Esophagus muscularis mucosa (tissue), 4 donors: Measurements from ENCODE around the gene CDK5R2. TPM values are rescaled to one million over a fixed set of nuclear protein-coding genes. Genes with fewer than 3 reads are reported as not detected.
A peak's percentile ranks its signal among the peaks of the same experiment; 100 is the strongest.

Experiments used
- DNase-seq: peaks from one replicate; pipeline ENCODE4 v3.0.0-alpha.2; 2017; ENCODE audit errors: extremely low spot score
- H3K27ac ChIP-seq, 4 donors: fragments of 200-600 bp; sonication (generic); replicated peaks in 1 of 4; 1 replicate in 3 of 4; 2 replicates in 1 of 4; pipeline ENCODE4 v1.5.1; 2016 to 2019; ENCODE audit warnings: mild to moderate bottlenecking in 1 of 4
- H3K27me3 ChIP-seq, 4 donors: fragments of 200-600 bp; sonication (generic); one replicate each; pipeline versions ENCODE4 v1.5.1 to v1.6.0; 2016 to 2019
- H3K36me3 ChIP-seq, 4 donors: fragments of 200-600 bp; sonication (generic); one replicate each; pipeline ENCODE4 v1.5.1; 2016 to 2019
- H3K4me1 ChIP-seq, 4 donors: fragments of 200-600 bp; sonication (generic); one replicate each; pipeline ENCODE4 v1.5.1; 2016 to 2019
- H3K4me3 ChIP-seq, 4 donors: fragments of 200-600 bp; sonication (generic); 1 replicate in 2 of 4; 2 replicates in 2 of 4; pipeline ENCODE4 v1.5.1; 2016 to 2019; ENCODE audit warnings: mild to moderate bottlenecking in 4 of 4, moderate library complexity in 1 of 4
- H3K9me3 ChIP-seq, 4 donors: fragments of 200-600 bp; sonication (generic); 1 replicate in 3 of 4; 2 replicates in 1 of 4; pipeline ENCODE4 v1.5.1; 2016 to 2019
- EP300 ChIP-seq: sonication (generic); formaldehyde crosslinking; IDR thresholded peaks from one replicate; pipeline ENCODE4 v1.6.1; 2017; ENCODE audit warnings: antibody characterized with exemption
- POLR2A ChIP-seq: fragments of 450-650 bp; IDR thresholded peaks from one replicate; pipeline ENCODE4 v1.6.1; 2017; ENCODE audit warnings: antibody characterized with exemption, moderate library complexity, mild to moderate bottlenecking, low read depth
- POLR2AphosphoS5 ChIP-seq, 2 donors: sonication (generic); formaldehyde crosslinking; IDR thresholded peaks; one replicate each; pipeline ENCODE4 v1.6.1; 2017; ENCODE audit warnings: antibody characterized with exemption in 2 of 2
- WGBS: methylation state at CpG from one replicate; pipeline ENCODE4 v1.1.5; 2018; 5-methylcytosine and 5-hydroxymethylcytosine counted together
- intact Hi-C: fragments of 100-400 bp; cut with DNase I; formaldehyde crosslinking; loops from one replicate; pipeline ENCODE4 v1.15.1; 2023
- total RNA-seq, 4 donors: library from RNA; depleted of rRNA; stranded (reverse); fragments of >200 nt; gene quantifications; one replicate each; pipeline versions ENCODE4 v1.1.0 to v1.2.1, GENCODE V29; 2016
- TF ChIP-seq, protein P1 (sequence below), 3 experiments: fragments of 200-600 bp in 2 of 3; fragments of 450-650 bp in 1 of 3; sonication (generic) in 2 of 3; IDR thresholded peaks; one replicate each; pipeline ENCODE4 v1.5.1; 2017 to 2019; ENCODE audit warnings: antibody characterized with exemption in 3 of 3, mild to moderate bottlenecking in 2 of 3, moderate library complexity in 1 of 3

The CDK5R2 gene
- total RNA-seq, 4 donors from 2014 or later, result under 0.01 to 0.52 (median 0.33) TPM; not detected in 1

DNA sequence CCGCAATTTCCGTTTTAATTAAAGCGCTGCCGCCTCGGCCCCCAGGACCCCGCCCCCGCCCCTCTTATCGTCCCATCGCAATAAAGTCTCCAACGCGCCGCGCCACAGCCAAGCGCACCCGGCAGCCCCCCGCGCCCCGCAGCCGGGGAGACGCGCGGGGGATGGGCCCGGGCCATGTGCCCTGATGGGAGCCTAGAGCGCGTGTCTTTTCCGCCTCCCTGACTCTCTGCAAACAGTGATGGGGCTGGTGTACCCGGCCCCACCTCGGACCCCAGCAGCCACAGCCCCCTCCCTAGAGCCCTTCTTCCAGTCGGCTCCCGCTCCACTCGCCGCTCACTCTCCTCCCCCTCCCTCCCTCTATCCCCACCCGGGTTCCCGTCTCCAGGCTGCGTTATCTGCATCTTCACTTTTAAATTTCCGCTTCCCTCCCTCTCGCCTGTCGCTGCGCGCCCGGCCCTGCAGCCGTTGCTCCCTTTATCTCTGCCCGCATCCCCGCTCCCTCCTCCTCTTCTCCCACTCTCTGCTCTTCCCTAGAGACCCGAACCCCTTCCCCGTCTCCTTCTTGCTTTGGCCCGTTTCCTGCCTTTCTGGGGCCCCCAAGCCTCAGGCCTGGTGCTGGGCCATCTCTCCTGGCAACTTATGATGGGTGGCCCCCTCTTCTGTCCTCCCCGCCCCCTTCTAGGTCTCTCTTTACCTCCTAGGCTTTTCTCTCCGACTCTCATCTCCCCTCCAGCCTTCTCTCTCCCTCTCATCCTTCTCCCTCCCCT lies 26.0 kb downstream of the CDK5R2 start:
- intact Hi-C loops, result no loop called here
- Histone ChIP-seq H3K9me3 (no peaks in the 10 kb centered on the region), H3K27ac (no peak overlapping the region), H3K36me3 (no peaks in the 10 kb centered on the region), H3K4me1 (peaks cover 36 to 49% (median 45%) of the 10 kb centered on the region in 4 donors), H3K27me3 (peaks cover 0 to 100% (median 91%) of the 10 kb centered on the region in 4 donors), H3K4me3 (peak overlapping the region in 2 of 4 donors; percentile 18 to 29)
- WGBS, result 7% methylated on average over 23 of the region's 49 CpGs
- TF ChIP-seq POLR2A (no peak), POLR2AphosphoS5 (IDR thresholded peaks at IDR 0.05) (no peak), EP300 (no peak)
- TF ChIP-seq, protein P1, sequence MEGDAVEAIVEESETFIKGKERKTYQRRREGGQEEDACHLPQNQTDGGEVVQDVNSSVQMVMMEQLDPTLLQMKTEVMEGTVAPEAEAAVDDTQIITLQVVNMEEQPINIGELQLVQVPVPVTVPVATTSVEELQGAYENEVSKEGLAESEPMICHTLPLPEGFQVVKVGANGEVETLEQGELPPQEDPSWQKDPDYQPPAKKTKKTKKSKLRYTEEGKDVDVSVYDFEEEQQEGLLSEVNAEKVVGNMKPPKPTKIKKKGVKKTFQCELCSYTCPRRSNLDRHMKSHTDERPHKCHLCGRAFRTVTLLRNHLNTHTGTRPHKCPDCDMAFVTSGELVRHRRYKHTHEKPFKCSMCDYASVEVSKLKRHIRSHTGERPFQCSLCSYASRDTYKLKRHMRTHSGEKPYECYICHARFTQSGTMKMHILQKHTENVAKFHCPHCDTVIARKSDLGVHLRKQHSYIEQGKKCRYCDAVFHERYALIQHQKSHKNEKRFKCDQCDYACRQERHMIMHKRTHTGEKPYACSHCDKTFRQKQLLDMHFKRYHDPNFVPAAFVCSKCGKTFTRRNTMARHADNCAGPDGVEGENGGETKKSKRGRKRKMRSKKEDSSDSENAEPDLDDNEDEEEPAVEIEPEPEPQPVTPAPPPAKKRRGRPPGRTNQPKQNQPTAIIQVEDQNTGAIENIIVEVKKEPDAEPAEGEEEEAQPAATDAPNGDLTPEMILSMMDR (IDR thresholded peaks at IDR 0.05), result no peak
- no peak for DNase-seq

DNA sequence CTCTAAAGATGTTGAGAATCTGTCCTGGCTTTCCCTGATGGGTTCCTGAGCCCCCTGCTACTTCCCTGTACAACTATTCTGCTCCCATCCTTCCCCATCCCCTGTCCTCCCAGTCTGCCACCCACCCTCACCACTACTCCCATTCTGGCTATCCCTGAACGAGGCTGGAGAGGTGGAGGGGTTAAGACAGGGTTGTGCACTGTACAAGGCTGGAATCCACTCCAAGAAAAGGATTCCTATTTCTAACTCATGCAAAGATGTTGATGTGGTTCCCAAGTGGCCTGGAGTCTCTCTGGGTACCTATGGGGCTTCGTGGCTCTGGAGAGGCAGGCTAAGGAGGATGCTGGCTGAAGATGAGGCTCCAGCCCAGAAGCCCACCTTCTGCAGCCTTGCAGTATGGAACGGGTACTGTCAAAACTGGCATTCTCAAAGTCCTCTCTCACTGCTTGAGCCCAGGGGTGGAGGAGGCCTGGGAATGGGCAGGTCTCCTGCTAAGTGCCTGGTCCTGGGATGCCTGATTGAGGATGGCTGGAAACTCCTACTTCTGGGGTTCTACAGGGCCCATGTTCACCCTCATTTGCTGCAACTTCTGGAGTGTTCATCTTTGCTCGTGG lies 26.8 kb downstream of the CDK5R2 start:
- WGBS, result 52% methylated on average over 4 of the region's 4 CpGs
- no peak overlapping the region for H3K4me3 ChIP-seq
- H3K4me1 ChIP-seq, result peaks cover 29 to 42% (median 38%) of the 10 kb centered on the region in 4 donors
- H3K27ac ChIP-seq, result no peak overlapping the region
- no peaks in the 10 kb centered on the region for H3K36me3 ChIP-seq
- TF ChIP-seq EP300 (no peak), POLR2A (no peak), POLR2AphosphoS5 (IDR thresholded peaks at IDR 0.05) (no peak)
- TF ChIP-seq, protein P1 (IDR thresholded peaks at IDR 0.05), result no peak
- DNase-seq, result no peak
- peaks cover 0 to 100% (median 90%) of the 10 kb centered on the region in 4 donors for H3K27me3 ChIP-seq
- no peaks in the 10 kb centered on the region for H3K9me3 ChIP-seq
- intact Hi-C loops, result no loop called here

DNA sequence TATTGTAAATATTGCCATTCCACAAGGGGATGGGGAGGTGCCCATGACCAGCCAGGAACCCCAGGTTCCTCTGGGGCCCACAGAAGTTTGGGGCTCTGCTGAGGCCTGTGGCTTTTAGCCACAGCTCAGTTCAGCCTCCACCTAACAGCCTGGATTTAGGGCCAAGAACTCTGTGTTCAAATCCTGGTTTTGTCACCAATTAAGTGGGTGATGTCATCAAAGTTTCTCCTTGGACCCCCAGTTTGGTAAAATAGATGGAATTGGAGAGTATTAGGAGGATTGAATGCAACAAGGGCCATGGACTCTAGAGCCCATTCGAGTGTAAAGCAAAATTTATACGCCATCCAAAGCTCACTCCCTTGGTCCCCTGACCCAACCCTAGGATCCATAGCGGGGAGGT lies 28.7 kb downstream of the CDK5R2 start:
- intact Hi-C loops, result no loop called here
- Histone ChIP-seq H3K36me3 (no peaks in the 10 kb centered on the region), H3K27me3 (peaks cover 0 to 100% (median 92%) of the 10 kb centered on the region in 4 donors), H3K27ac (no peak overlapping the region), H3K4me1 (peaks cover 22 to 41% (median 30%) of the 10 kb centered on the region in 4 donors), H3K9me3 (no peaks in the 10 kb centered on the region), H3K4me3 (no peak overlapping the region)
- 41% methylated on average over 3 of the region's 3 CpGs for WGBS
- DNase-seq, result no peak
- no peak for TF ChIP-seq EP300
- TF ChIP-seq POLR2AphosphoS5 (IDR thresholded peaks at IDR 0.05), result no peak
- TF ChIP-seq, protein P1 (IDR thresholded peaks at IDR 0.05), result no peak
- no peak for TF ChIP-seq POLR2A

DNA sequence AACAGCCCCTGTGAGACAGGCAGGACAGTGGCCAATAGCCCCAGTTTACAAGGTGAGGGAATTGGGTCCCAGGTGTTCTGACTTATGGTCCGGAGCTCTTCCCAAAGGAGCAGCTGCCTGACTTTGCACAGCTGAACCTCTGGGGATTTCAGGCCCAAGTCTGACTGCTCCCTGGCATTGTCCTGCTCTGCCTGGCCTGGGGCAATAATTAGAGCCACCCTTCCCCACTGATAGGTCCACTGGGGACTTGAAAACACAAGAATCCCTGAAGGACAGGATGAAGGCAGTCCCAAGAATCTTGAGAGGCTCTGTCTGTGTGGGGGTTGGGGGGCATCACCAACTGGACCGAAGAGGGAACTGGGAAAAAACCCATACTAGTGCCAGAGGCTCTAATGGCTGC lies 29.2 kb downstream of the CDK5R2 start:
- Histone ChIP-seq H3K27me3 (peaks cover 0 to 100% (median 93%) of the 10 kb centered on the region in 4 donors), H3K9me3 (no peaks in the 10 kb centered on the region), H3K4me3 (no peak overlapping the region), H3K4me1 (peaks cover 26 to 46% (median 33%) of the 10 kb centered on the region in 4 donors), H3K36me3 (no peaks in the 10 kb centered on the region), H3K27ac (no peak overlapping the region)
- no peak for DNase-seq
- intact Hi-C loops, result no loop called here
- TF ChIP-seq POLR2AphosphoS5 (IDR thresholded peaks at IDR 0.05), result no peak
- TF ChIP-seq, protein P1 (IDR thresholded peaks at IDR 0.05), result no peak
- TF ChIP-seq EP300, result no peak
- no peak for TF ChIP-seq POLR2A
- WGBS, result 70% methylated on average over 2 of the region's 2 CpGs
